WERI-Rb-1 (cell line): ENCODE measurements around the gene THAP2.

Source experiments
- DNase-seq: peaks from one replicate; pipeline ENCODE4 v3.0.0-alpha.2; 2020
- H3K27ac ChIP-seq: fragments of 250-450 bp; sonication (Bioruptor Pico); 2 replicates; pipeline ENCODE4 v1.5.1; 2020; ENCODE audit warnings: mild to moderate bottlenecking, moderate library complexity
- H3K27me3 ChIP-seq: fragments of 250-450 bp; sonication (Bioruptor Pico); 2 replicates; pipeline ENCODE4 v1.5.1; 2021; ENCODE audit warnings: mild to moderate bottlenecking, low read depth, moderate library complexity; ENCODE audit not compliant: insufficient read depth, severe bottlenecking
- H3K36me3 ChIP-seq: fragments of 250-450 bp; sonication (Bioruptor Pico); 2 replicates; pipeline ENCODE4 v1.5.1; 2020; ENCODE audit warnings: mild to moderate bottlenecking, moderate library complexity
- H3K4me3 ChIP-seq: 2 replicates; pipeline ENCODE4 v1.5.1; 2011; ENCODE audit warnings: low read depth, mild to moderate bottlenecking, control low read depth, low read length
- H3K9me3 ChIP-seq: fragments of 250-450 bp; sonication (Bioruptor Pico); 2 replicates; pipeline ENCODE4 v1.5.1; 2021; ENCODE audit warnings: mild to moderate bottlenecking, moderate library complexity; ENCODE audit not compliant: severe bottlenecking
- CTCF ChIP-seq: IDR thresholded peaks from 2 replicates; pipeline ENCODE4 v1.5.1; 2011; ENCODE audit warnings: low read depth, mild to moderate bottlenecking, control low read depth, inconsistent platforms, low read length

The THAP2 gene

GRCh38 chr12:71682466-71682865, 18.4 kb downstream of the THAP2 start:
- no peak overlapping the region for H3K4me3 ChIP-seq
- TF ChIP-seq CTCF, result no peak
- no peak overlapping the region for H3K27ac ChIP-seq
- DNase-seq, result no peak
- no peaks in the 10 kb centered on the region for H3K9me3 ChIP-seq
- H3K27me3 ChIP-seq, result no peaks in the 10 kb centered on the region
- no peaks in the 10 kb centered on the region for H3K36me3 ChIP-seq

GRCh38 chr12:71683633-71684032, 19.5 kb downstream of the THAP2 start:
- H3K27me3 ChIP-seq, result no peaks in the 10 kb centered on the region
- no peak for TF ChIP-seq CTCF
- H3K27ac ChIP-seq, result no peak overlapping the region
- no peaks in the 10 kb centered on the region for H3K36me3 ChIP-seq
- DNase-seq, result no peak
- H3K9me3 ChIP-seq, result no peaks in the 10 kb centered on the region
- no peak overlapping the region for H3K4me3 ChIP-seq

GRCh38 chr12:71684081-71684480, 20.0 kb downstream of the THAP2 start:
- DNase-seq, result no peak
- Histone ChIP-seq H3K9me3 (no peaks in the 10 kb centered on the region), H3K27me3 (no peaks in the 10 kb centered on the region), H3K27ac (no peak overlapping the region), H3K4me3 (no peak overlapping the region), H3K36me3 (no peaks in the 10 kb centered on the region)
- TF ChIP-seq CTCF, result no peak

GRCh38 chr12:71685312-71685906, 21.3 kb downstream of the THAP2 start:
- Histone ChIP-seq H3K4me3 (peak overlapping the region; percentile 84), H3K27me3 (no peaks in the 10 kb centered on the region), H3K9me3 (no peaks in the 10 kb centered on the region), H3K36me3 (no peaks in the 10 kb centered on the region; the same call in 1 of the 2 replicates), H3K27ac (peak overlapping the region; percentile 97)
- peak; percentile 24 for DNase-seq
- no peak for TF ChIP-seq CTCF

GRCh38 chr12:71685914-71686657, 22.0 kb downstream of the THAP2 start, which contains the start of gene TMEM19:
TMEM19 (plus strand) TSS chr12:71686082; CDS start chr12:71686681, 599 bp downstream.
- H3K4me3 ChIP-seq, result peak within 1 kb of the TSS; percentile 84
- TF ChIP-seq CTCF, result peak; percentile 38; the same call in 1 of the 2 replicates
- H3K36me3 ChIP-seq, result no peaks in the 10 kb centered on the region; the same call in none of the 2 replicates
- H3K27me3 ChIP-seq, result no peaks in the 10 kb centered on the region
- no peaks in the 10 kb centered on the region for H3K9me3 ChIP-seq
- peak; percentile 90 for DNase-seq
- H3K27ac ChIP-seq, result peak within 1 kb of the TSS; percentile 97
